Effector memory CD4-positive, alpha-beta T cell (primary cell): ENCODE data around the gene FOXN3.

Source experiments
- DNase-seq, 3 donors: peaks; one replicate each; pipeline ENCODE4 v3.0.0-alpha.2; 2020
- H3K27ac ChIP-seq: 2 replicates; pipeline ENCODE4 v1.7.0; 2013; ENCODE audit warnings: mild to moderate bottlenecking, low read length, moderate library complexity; ENCODE audit not compliant: insufficient read depth, poor library complexity, severe bottlenecking
- H3K27me3 ChIP-seq: replicated peaks from 2 replicates; pipeline ENCODE4 v1.7.0; 2013; ENCODE audit warnings: mild to moderate bottlenecking, low read length; ENCODE audit not compliant: insufficient read depth, control insufficient read depth, poor library complexity, severe bottlenecking
- H3K36me3 ChIP-seq: 2 replicates; pipeline ENCODE4 v1.7.0; 2013; ENCODE audit warnings: mild to moderate bottlenecking, low read length, moderate library complexity; ENCODE audit not compliant: control insufficient read depth, insufficient read depth
- H3K4me1 ChIP-seq: 2 replicates; pipeline ENCODE4 v1.7.0; 2013; ENCODE audit warnings: low read length, mild to moderate bottlenecking; ENCODE audit not compliant: control insufficient read depth, insufficient read depth, poor library complexity, severe bottlenecking
- H3K4me3 ChIP-seq: 2 replicates; pipeline ENCODE4 v1.7.0; 2013; ENCODE audit warnings: low read length, low read depth, mild to moderate bottlenecking; ENCODE audit not compliant: insufficient read depth, poor library complexity, severe bottlenecking
- H3K9me3 ChIP-seq: 2 replicates; pipeline ENCODE4 v1.7.0; 2013; ENCODE audit warnings: mild to moderate bottlenecking, low read length, moderate library complexity; ENCODE audit not compliant: control insufficient read depth

The FOXN3 gene

DNA sequence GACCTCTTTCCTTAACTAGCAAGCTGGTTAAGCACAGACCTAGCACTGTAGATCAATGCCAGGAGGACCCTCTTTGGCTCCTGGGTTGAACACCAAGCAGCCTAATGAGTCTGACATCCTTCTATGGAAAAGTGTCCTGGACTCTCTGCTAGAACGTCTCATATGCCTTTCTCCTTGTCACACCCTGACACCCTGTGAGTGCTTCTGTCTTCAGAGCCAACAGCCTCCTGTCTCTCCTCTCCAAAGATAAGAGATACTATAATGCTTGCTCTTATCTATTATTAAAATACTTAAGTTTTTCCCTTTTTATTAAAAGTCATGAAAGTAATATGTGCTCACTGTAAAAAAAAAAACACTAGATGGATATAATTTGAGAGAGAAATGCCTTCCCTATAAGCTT is 222.7 kb downstream of the FOXN3 start:
- peaks cover 5% of the 10 kb centered on the region for H3K36me3 ChIP-seq
- no peaks in the 10 kb centered on the region for H3K4me1 ChIP-seq
- no peak overlapping the region for H3K4me3 ChIP-seq
- H3K27me3 ChIP-seq = no peaks in the 10 kb centered on the region
- no peaks in the 10 kb centered on the region for H3K9me3 ChIP-seq
- DNase-seq = no peak
- no peak overlapping the region for H3K27ac ChIP-seq

DNA sequence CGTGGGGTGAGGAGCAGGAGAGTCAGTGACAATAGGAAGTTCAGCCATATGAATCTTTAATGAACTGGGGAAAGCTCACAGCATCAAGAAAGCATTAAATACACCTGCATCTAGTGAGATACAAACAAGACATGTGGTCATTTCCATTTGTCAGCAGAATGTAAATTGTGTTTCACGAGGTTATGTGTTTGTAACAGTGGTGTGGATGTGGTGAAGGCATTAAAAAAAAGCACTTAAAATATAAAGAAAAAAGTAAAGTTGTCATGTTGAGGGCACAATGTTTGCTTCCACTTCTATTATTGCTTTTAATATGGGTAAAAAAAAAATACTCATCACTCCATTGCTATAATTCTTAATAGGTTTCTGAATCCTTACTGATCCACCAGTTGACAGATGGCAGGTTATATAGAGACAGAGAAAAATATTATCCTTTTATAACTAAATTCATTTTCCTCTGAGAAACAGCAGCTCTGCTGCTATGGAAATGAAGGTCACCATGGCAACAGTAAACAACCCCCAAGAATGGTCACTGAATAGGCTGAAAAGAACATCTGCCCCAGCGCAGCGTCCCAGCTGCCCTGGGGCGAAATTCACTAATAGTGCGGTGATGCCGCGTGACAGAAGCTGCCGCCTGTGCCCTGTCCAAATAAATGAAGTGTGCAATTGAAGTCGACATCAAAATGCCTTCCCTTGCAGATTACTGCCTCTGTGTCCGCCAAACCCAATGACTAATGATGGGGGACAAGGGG is 226.1 kb downstream of the FOXN3 start:
- Histone ChIP-seq H3K27ac (no peak overlapping the region), H3K4me3 (no peak overlapping the region), H3K9me3 (no peaks in the 10 kb centered on the region), H3K36me3 (peaks cover 8% of the 10 kb centered on the region), H3K4me1 (no peaks in the 10 kb centered on the region), H3K27me3 (no peaks in the 10 kb centered on the region)
- no peak for DNase-seq

DNA sequence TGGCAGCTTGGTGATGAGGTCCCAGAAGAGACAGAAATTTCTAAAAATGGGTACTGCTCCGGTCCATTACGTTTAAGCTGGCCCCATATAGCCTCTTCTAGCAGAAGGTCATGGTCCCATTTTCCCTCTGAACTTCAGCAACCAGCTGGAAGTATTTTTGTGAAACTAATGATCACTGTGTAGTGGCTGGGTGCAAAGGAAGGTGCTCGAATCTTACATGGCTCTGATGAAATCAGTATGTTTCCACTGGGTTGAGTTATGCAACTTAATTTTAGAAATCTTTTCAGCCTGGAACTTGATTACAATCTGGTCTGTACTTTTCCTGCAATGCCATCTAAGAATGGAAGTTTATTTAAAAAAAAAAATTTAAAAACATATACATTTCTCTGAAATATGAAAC is 228.5 kb downstream of the FOXN3 start:
- H3K9me3 ChIP-seq = no peaks in the 10 kb centered on the region
- peaks cover 8% of the 10 kb centered on the region for H3K36me3 ChIP-seq
- DNase-seq = no peak
- no peak overlapping the region for H3K4me3 ChIP-seq
- H3K27ac ChIP-seq = no peak overlapping the region
- H3K27me3 ChIP-seq = no peaks in the 10 kb centered on the region
- no peaks in the 10 kb centered on the region for H3K4me1 ChIP-seq

DNA sequence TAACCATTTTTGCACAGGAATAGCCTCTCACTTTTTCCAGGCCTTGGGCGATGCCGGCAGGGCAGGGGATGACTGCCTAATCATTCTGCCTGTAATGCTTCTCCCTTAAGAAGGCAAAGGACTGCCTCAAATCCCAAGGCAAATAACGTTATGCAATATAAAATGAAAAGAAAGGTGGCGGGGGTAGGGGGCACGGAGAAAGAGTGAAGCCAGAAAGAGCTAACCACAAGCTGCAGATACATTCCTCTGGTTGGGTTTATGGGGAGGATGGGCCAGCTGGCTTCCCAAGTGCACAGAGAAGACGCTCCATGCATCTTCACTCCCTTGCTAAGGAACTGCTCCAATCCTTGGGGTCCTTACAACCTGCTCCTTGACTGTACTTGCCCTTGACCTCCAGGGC is 229.5 kb downstream of the FOXN3 start:
- no peak for DNase-seq
- peaks cover 8% of the 10 kb centered on the region for H3K36me3 ChIP-seq
- no peaks in the 10 kb centered on the region for H3K4me1 ChIP-seq
- H3K27ac ChIP-seq = no peak overlapping the region
- no peak overlapping the region for H3K4me3 ChIP-seq
- H3K9me3 ChIP-seq = no peaks in the 10 kb centered on the region
- H3K27me3 ChIP-seq = no peaks in the 10 kb centered on the region

- Histone ChIP-seq H3K27ac (no peak overlapping the region), H3K9me3 (no peaks in the 10 kb centered on the region), H3K27me3 (no peaks in the 10 kb centered on the region), H3K4me3 (no peak overlapping the region), H3K36me3 (peaks cover 8% of the 10 kb centered on the region), H3K4me1 (no peaks in the 10 kb centered on the region)
- no peak for DNase-seq
Measured at GRCh38 chr14:89186856-89187376, 230.1 kb downstream of the FOXN3 start.

GRCh38 chr14:89185919-89186855 is 230.8 kb downstream of the FOXN3 start:
- H3K9me3 ChIP-seq = no peaks in the 10 kb centered on the region
- no peaks in the 10 kb centered on the region for H3K4me1 ChIP-seq
- no peak overlapping the region for H3K27ac ChIP-seq
- H3K36me3 ChIP-seq = peaks cover 8% of the 10 kb centered on the region
- H3K4me3 ChIP-seq = no peak overlapping the region
- no peaks in the 10 kb centered on the region for H3K27me3 ChIP-seq
- no peak for DNase-seq

DNA sequence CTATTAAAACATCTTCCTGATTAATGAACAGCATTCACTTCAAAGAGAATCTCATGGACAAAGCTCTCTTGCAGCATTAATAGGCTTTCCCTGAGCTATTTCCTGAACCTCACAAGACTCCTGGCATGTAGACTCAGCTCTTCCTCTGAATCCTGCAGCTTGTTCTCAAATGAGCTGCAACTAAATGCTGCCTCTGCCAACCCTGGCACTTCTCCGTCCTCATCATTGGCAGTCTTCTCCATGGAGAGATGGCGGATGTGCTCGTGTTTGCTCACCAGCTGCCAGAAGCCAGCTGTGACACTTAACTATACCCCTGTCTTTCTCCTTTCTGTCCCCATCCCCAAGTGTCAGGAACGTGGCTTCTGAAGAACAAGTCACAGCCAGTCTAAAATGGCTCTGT is 232.1 kb downstream of the FOXN3 start:
- Histone ChIP-seq H3K9me3 (no peaks in the 10 kb centered on the region), H3K27ac (no peak overlapping the region), H3K4me1 (no peaks in the 10 kb centered on the region), H3K4me3 (no peak overlapping the region), H3K27me3 (no peaks in the 10 kb centered on the region), H3K36me3 (peaks cover 8% of the 10 kb centered on the region)
- no peak for DNase-seq

DNA sequence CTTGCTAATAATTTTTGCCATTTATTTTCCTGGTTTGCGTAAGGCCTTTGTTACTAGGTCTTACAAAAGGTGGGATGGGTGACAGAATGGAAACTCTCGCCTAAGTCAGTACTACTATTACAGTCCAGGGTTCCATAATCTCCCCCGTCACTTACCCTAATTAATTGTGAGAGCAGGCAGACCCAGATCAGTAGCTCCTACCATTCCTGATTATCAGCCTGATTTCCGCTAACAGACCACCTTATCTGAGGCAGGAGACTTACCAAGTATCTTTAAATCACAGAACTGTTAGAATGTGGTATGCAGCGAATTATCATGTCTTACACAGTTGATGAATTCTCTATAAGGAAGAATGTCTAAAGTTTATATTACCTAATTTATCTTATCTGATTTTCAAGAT is 234.7 kb downstream of the FOXN3 start:
- Histone ChIP-seq H3K4me1 (no peaks in the 10 kb centered on the region), H3K27ac (no peak overlapping the region), H3K4me3 (no peak overlapping the region), H3K27me3 (no peaks in the 10 kb centered on the region), H3K9me3 (no peaks in the 10 kb centered on the region), H3K36me3 (no peaks in the 10 kb centered on the region)
- no peak for DNase-seq

DNA sequence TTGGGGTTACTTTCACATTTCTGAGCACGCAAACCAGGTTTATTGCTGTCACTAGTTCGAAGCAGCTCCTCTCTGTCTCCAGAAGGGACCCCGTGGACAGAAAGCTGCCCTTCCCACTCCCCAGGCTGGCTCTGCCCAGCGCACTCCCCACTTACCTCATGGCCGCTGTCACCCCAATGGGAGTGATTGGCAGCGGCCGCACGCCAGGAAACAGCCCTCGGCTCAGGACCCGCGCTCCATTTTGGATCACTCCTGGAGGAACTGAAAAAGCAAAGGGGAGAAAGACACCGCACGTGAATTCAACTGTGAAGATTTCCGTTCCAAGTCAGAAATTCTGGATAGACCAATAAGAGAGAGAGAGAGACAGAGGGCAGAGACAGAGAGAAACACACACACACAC is 236.5 kb downstream of the FOXN3 start:
- Histone ChIP-seq H3K27ac (no peak overlapping the region), H3K36me3 (no peaks in the 10 kb centered on the region), H3K27me3 (no peaks in the 10 kb centered on the region), H3K4me1 (no peaks in the 10 kb centered on the region), H3K4me3 (no peak overlapping the region), H3K9me3 (no peaks in the 10 kb centered on the region)
- DNase-seq = no peak

DNA sequence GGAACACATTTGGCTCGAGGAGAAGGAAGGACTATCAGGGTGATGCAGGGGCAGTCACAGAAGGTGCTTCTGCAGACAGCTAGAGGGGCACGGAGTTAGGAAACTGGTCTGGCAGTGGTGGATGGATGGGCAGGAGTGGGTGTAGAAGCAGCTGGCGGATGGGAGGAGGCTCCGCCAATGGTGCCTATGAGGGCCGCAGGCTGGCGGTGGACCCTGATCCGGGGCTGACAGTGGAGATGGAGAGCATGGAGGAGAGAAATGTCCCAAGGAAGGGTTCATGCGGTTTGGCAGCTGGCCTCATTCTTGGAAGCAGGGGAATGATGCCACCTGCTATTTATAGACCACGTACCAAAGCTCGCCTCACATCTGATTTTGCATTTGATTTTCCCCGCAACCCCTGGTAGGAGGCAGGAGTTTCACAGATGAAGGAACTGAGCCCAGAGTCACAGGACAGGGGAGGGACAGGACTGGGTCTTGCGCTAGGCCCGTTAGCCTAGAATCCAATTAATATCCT is 237.1 kb downstream of the FOXN3 start:
- no peak for DNase-seq
- H3K9me3 ChIP-seq = no peaks in the 10 kb centered on the region
- no peaks in the 10 kb centered on the region for H3K4me1 ChIP-seq
- H3K27me3 ChIP-seq = no peaks in the 10 kb centered on the region
- H3K36me3 ChIP-seq = peaks cover 4% of the 10 kb centered on the region
- H3K27ac ChIP-seq = no peak overlapping the region
- no peak overlapping the region for H3K4me3 ChIP-seq
